ENCODE measurements around the gene ERN1.
A peak's percentile ranks its signal among the peaks of the same experiment; 100 is the strongest.
"Not testable (repeated sequence)": the region's sequence is repeated elsewhere in the genome, so short reads cannot be mapped to it uniquely, and the experiment has no call there.

The ERN1 gene

DNA sequence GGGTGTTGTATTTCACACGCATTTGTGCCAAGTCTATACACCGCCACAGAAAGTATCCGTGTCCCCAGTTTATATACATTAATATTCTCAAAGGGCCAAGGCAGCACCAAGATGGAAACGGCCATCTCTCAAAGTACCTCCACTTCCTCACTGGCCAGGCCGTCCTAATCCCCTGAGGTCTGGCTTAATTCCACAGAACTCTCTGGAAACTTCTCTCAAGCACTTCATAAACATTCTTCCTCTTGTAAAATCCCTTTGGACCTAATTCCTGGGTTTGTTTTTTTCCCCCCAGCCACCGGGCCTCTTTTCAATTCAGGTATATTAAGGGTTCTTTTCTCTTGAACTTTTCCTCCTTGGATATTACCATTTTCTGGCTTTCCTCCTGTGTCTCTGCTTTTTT is 5.1 kb upstream of the ERN1 start:
- no peak for DNase-seq (ENCODE audit: low read depth in 2 of 2)

DNA sequence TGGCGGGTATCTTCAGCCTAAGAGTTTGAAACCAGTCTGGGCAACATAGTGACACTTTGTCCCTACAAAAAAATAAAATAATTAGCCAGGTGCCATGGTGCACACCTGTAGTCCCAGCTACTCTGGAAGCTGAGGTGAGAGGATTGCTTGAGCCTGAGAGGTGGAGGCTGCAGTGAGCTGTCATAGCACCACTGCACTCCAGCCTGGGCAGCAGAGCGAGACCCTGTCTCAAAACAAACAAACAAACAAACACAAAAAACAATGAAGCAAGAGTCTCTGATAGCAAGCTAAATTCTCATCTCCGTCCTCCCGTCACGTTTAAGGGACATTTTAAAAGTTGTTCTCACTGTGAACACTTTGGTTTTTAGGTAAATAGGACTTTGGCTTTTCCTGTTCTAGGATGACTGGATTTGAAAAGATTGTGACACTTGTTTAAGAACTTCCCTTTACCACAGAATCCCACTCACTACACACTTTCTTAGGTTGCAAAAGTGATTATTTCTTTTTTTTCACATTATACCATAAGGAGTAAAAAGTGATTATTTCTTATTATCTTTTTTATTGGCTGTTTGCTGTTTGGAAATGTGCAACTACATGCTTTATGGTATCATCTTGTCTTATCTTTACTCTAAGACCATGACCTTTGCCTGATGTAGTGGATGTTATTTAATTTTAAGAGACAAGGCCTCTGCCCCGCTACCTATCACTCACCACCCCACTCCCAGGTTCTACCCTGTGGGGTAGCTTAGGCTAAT is 4.4 kb upstream of the ERN1 start:
- DNase-seq (ENCODE audit: low read depth in 2 of 2): no peak

DNA sequence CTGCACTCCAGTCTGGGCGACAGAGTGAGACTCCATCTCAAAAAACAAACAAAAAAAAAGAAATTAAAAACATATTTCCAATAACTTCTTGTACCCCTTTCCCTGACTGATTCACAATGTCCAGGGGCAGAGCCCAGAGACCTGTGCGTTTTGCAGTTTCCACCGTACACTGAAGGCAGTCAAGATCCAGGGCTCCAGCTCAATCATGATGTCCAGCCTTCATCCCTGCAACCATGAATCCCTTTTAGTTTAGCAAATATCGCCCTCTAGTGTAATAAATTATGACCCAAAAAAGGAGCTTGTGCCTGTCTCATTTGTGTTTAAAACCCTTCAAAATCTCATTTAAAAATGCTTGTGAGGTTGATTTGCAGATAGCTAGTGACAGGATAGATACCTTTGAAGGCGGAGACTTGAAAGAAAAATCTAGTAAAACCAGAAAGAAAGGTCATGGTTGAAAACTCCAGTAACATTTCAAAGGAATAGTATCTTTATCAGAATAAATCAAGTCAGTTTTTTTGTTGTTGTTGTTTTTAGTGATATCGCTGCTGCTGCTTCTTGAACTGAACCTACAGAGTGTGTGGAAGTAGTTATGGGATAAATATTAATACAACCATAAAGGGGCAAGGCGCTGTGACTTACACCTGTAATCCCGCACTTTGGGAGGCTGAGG is 3.7 kb upstream of the ERN1 start:
- no peak for DNase-seq (ENCODE audit: low read depth in 2 of 2)

DNA sequence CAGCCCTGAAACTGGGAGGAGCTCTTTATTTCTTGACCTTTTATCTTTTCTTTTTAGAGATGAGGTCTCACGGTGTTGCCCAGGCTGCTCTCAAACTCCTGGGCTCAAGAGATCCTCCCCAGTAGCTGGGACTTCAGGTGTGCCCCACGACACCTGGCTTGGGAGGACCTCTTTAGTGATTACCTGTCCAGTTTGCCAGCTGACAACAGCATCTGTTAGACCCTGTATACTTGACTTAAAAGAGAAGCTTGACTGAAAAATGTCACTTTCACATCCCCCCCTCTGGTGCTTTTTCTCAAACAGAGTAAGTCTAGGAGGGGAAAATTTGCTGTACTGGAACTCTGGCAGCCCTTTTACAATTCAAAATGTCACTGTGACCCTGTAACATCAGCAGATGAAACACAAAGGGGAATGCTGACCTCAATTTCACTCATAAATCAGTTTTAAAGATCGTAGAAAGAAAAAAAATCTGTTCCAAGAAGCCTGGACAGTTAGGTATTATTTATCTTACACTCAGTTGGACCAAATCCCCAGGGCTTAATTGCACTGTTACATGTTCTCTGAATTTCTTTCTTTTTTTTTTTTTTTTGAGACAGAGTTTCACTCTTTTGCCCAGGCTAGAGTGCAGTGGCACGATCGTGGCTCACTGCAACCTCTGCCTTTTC is 1.8 kb upstream of the ERN1 start:
- no peak for DNase-seq (ENCODE audit: low read depth in 2 of 2)

DNA sequence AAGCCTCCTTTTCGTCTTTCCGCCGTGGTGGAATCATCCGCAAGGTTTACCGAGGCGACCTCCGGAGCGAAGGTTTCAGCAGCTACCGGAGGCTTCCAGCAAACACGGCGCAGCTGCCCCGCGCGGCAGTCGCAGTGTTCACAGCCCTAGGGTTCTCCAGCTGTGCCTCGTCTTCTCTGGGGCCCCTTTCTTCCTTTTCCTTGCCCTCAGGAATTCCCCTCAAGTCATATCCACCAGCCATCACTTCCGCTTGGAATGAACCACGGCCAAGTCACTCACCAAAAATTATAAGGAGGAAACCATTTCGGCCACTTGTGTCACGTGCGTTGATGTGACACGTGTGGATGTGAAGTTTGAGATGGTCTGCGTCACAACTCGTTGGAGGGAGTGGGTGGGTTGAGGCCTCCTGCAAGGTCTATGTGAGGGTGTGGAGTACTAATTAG is 636 bp upstream of the ERN1 start:
- DNase-seq (ENCODE audit: low read depth in 2 of 2): no peak

DNA sequence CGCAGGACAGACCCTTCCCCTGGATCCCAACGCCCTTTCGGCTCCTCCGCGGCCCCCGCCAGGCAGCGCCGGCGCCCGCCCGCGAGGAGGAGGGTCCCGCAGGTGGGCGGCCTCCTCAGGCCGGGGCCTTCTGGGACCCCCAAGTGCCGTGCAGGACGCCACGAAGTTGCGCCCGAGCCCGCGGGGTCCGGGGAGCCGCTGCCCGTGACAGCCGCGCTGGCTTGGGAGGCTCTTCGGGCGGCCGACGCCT is 504 bp downstream of the ERN1 start:
- no peak for DNase-seq (ENCODE audit: low read depth in 2 of 2)

DNA sequence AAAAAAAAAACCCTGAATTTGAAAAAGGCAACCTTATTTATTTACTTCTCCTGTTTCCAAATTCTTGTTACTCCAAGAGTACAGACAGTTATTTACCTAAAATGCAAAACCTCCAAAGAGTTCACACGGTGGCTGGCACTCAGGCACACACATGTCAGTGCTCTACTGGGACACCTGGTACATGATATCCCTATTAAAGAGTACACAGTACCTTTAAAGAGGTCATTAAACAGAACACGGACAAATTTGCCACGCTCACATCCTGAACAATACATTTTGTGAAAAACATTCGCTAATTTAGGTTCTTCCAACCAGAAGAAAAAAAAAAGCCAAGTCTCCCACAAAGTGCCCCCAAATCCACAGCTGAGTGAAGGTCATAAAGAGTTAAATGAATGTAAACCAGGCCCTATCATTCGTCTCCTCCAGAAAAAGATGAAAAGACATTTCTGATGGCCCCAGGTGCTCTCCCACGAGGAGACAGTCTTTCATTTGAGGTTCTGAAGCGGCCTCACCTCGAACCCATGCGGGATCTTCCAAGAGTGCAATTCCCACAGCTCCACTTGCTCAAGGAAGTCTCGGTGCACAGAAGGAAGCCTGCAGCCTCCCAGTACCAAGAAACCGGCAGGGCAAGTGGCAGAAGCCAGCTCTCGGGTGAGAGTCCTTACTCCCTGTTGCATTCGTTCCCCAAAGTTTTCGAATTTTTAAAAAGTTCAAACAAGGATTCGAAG is 993 bp downstream of the ERN1 start:
- no peak for DNase-seq (ENCODE audit: low read depth in 2 of 2)

DNA sequence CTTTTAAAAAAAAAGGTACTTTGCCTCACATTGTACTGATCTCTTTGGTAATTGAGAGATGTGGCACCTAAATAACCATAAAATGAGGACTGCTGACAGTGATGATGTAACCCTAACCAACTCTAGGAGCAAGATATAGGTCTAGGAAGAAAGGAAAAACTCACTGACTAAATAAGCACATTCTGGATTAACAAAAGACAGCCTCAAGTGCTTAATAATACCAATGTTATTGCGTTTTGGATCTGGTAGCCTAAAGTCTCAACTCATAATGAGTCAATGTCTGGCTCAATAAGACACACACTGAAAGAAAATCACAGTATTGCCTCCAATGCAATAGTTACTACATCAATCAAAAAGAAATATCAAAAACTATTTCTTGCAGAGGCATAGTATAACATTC is 3.0 kb downstream of the ERN1 start:
- no peak for DNase-seq (ENCODE audit: low read depth in 2 of 2)

DNA sequence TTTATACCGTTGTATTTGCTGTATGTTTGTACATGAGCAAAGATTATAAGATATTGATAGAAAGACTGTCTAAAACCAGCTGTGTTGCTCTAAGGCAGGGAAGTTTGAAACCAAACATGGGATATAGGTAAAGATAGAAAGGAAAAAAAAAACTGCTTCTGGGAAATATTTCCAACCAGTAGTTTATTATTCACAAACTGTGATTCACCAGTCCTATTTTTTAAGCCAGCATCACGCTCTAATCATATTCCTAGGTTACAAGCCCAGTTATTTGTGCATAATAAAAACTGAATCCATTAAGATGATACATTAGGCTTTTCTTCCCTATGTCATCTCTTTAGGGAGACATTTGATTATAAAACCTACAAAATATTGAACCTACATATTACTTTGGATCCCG is 4.0 kb downstream of the ERN1 start:
- no peak for DNase-seq (ENCODE audit: low read depth in 2 of 2)

DNA sequence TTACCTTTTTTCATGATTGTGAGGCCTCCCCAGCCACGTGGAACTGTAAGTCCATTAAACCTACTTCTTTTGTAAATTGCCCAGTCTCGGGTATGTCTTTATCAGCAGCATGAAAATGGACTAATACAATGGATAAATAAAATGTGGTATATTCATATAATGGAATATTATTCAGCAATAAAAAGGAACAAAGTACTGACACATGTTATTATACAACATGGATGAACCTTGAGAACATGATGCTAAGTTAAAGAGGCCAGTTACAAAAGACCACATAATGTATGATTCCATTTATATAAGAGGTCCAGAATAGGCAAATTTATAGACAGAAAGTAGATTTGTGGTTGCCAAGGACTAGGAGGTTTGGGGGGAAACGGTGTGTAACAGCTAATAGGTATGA is 5.3 kb downstream of the ERN1 start:
- no peak for DNase-seq (ENCODE audit: low read depth in 2 of 2)

DNA sequence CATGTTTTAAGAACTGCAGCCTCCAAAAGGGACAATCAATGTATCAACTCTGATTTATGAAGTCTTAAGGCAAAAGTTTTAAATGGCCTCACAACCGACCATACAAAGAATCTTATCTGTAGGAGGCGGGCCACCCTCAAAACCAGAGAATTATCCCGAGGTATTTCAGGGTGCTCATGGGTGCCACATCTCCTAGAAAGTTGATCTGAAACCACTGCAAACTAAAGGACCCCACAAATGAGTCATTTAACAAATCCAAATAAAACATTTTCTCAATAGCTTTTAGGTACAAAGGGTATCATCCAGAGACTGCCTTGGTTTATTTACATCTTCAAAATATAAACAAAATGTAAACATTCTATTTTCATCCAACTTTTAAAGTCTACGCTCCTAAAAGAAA is 6.8 kb downstream of the ERN1 start:
- no peak for DNase-seq (ENCODE audit: low read depth in 2 of 2)

DNA sequence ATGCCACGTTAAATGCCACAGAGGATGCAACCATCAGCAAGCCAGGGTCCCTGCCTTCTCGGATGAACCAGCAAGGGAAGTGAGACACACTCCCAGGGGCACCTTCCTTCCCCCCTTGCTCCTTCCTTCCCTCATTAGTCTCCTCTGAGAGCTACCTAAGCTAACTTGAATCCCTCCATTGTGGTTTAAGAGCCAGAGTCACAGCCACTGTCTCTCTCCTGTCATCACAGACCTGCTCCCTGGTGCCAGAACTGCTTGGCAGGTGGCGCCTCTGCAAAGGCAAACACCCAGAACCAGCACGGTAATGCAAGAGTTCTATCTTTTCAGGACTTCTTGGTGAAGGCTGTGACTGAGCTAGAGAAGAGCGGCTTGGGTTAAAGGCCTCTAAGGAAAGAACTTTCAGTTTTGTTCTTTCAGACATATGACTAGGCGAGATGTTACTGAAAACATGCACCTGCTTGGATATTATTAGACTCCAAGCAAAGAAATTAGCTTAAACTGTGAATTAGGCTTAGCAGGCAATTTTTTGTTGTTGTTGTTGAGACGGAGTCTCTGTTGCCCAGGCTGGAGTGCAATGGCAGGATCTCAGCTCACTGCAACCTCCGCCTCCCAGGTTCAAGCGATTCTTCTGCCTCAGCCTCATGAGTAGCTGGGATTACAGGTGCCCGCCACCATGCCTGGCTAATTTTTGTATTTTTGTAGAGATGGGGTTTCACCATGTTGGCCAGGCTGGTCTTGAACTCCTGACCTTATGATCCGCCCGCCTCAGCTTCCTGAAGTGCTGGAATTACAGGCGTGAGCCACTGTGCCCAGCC is 8.8 kb downstream of the ERN1 start:
- DNase-seq (ENCODE audit: low read depth in 2 of 2): not testable (repeated sequence)

DNA sequence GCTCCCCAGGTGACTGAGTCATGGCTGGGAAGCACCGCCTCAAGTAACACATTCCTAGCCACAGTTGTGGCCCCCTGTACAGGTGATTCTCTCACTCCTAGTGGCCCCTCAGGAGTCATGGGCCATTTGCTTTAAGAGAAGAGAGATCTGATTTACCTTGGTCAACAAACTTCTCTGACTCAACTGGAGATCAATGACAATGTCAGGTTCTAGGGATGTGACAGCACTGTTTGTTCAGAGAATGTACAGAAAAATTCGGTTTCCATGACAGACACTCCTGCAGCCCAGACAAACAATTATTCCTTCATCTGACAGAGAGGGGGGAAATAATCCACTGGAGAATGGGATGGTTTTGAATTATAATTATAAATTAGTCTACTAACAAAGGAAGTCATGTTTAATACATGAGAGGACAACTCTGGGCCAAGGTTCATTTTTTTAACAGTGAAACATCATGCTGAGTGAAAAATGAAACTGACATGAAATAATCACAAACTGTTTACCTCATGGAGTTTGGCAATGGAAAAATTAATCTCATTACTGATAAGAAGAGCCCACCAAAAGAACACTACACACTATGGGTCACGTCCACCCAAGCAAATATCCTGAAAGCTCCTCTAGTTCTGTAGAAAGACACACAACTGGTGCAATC is 9.7 kb downstream of the ERN1 start:
- DNase-seq (ENCODE audit: low read depth in 2 of 2): no peak

DNA sequence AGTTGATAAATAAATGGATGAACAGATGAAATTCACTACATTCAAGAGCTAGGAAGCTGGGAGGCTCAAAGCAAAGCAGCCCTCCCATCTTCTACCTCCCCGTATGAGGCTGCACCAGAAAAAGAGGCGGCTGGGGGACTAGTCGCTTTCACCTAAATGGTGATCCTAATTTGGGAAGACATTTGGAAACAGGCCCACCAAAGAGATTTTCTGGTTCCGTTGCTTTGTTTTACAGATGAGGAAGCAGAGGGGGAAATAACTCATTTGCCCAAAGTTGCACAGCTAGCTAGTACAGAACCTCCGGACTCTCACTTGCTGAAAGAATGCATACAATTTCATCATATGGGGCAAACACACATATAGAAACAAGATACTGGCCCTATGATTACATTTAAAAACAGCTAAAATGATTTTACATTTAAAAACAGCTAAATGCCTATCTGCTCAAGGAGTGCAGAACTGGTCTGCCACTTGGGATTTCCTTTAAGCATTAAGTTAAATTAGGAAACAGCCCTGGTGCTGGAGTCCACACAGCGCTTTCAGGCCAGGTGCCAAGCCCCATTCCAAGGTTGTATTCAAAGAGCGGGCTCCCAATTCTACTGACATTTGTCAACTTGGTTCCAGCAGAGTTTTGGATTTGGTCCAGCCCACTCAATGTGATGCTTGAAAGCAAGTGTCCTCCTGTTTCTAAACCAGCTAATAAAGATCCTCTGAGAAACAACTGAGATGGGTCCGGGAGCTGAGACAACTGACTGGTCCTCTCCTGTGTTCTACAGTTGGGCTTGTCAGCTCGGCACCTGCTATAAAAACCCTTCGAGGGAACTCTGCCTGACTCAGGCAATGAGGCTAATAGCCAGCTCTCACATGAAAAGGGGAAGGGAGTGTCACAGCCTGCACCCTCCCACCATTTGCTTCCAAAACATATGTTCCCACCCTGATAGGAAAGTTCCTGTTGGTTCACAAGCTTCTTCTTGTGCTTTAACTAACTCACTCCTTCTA is 11.7 kb downstream of the ERN1 start:
- no peak for DNase-seq (ENCODE audit: low read depth in 2 of 2)

DNA sequence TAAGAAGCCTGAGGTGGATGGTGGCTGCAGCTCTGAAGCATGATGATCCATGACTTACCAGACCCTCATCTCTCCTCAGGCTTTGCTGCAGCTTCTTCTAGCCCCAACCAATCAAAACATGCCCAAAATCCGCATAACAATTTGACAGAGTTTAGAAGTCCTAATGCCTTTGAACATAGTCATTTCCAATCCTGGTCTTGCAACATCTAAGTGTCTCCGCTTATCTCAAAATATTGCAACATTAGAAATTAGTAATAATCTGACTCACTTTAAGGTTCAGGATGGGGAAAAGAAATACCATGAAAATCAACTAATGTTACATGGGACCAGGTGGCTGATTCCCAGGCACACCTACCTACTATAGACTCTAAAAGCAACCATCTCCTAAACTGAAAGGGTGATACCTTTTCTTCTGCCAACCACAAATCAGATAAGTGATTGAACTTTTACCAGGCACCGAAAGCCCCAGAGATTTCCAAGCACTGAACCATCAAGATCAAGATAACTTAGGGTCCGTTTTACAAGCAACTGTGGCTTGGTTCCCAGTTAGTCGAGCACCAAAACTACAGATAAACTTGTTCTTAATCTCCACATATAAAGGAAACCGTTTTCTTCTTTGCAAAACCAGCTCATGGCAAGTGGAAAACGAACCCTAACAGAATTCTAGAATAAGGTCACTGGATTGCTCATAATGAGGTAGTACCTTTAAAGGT is 14.0 kb downstream of the ERN1 start:
- peak; percentile 55 to 63 for DNase-seq (ENCODE audit: low read depth in 2 of 2)

DNA sequence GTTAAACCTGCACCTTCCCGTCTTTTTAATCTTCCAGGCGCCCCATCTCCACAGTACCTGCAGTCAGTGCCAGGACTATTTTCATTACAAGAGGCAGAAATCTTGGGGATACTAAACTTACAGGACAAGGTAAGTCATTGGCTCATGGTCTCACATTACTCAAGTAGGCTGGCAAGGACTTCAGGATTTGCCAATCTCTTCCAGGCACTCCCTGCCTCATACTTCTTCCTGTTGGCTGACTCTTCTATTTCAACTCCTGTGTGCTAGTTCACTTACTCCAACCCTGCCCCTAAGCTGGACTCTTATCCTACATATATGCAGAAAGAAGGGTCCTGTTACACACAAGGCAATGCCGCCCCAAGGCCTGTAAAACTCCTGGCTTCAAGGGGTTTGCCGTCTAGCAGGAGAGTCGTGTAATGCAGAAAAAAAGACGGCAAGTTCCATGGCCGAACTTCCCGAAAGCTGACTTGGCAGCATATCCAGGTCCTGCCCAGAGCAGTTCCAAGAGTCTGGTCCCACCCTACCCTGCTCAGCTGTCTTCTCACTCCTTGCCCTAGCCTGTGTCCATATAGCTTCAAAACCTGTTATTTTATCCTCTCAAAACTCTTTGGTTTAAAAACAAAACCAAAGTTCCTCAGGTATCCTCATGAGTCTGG is 14.8 kb downstream of the ERN1 start:
- no peak for DNase-seq (ENCODE audit: low read depth in 2 of 2)

DNA sequence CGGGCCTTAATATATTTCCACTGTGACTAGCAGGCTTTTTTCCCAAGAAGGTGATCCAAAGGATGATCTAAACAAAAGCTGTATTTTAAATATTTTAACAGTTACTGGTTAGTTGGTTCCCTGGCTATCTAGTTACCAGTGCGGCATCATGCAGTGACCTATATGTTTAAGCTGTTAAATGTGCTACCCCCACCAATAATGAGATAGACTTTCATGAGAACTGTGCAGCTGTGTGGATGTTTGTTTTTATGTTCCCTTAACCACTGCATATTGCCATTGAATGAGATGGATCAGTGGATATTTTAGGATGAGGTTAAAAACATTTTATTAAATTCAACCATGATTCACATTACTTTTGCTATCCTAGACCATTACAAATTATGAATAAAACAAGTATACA is 16.9 kb downstream of the ERN1 start:
- no peak for DNase-seq (ENCODE audit: low read depth in 2 of 2)

DNA sequence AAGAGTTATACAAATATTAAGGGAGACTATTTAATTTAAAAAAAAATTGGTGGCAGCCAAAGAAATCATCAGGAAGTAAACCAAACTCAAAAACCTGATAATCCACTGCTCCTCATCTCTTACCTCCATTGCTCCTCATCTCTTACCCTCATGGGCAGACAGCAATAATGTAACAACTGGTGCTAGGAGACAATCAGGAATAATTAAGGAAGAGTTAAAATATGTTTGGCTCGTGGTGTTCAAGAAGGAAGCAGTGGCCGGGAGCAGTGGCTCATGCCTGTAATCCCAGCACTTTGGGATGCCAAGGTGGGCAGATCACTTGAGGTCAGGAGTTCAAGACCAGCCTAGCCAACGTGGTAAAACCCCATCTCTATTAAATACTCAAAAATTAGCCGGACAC is 18.1 kb downstream of the ERN1 start:
- DNase-seq (ENCODE audit: low read depth in 2 of 2): no peak

All from fibroblast of skin of left biceps (primary cell).